ENCODE results near the gene P2RY8.
"Not testable (repeated sequence)": the region's sequence is repeated elsewhere in the genome, so short reads cannot be mapped to it uniquely, and the experiment has no call there.

The P2RY8 gene

DNA sequence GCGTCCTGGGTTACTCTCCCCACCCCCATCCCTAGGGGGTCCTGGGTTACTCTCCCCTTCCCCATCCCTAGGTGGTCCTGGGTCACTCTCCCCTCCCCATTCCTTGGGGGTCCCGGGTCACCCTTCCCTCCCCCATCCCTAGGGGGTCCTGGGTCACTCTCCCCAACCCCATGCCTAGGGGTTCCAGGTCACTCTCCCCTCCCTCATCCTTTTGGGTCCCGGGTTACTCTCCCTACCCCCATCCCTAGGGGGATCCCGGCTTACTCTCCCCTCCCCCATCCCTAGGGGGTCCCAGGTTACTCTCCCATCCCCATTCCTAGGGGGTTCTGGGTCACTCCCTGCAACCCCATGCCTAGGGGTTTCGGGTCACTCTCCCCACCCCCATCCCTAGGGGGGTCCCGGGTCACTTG lies 85.7 kb downstream of the P2RY8 start:
- peak; percentile 8 for DNase-seq (ENCODE audit: low spot score)
- in situ Hi-C loops (cut with MboI; ENCODE audit: low pct_unique_long_range_greater_than_20kb, low sequenced_read_pairs, unreplicated experiment) = no loop called here
- TF ChIP-seq, protein P1, sequence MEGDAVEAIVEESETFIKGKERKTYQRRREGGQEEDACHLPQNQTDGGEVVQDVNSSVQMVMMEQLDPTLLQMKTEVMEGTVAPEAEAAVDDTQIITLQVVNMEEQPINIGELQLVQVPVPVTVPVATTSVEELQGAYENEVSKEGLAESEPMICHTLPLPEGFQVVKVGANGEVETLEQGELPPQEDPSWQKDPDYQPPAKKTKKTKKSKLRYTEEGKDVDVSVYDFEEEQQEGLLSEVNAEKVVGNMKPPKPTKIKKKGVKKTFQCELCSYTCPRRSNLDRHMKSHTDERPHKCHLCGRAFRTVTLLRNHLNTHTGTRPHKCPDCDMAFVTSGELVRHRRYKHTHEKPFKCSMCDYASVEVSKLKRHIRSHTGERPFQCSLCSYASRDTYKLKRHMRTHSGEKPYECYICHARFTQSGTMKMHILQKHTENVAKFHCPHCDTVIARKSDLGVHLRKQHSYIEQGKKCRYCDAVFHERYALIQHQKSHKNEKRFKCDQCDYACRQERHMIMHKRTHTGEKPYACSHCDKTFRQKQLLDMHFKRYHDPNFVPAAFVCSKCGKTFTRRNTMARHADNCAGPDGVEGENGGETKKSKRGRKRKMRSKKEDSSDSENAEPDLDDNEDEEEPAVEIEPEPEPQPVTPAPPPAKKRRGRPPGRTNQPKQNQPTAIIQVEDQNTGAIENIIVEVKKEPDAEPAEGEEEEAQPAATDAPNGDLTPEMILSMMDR (IDR thresholded peaks at IDR 0.05; ENCODE audit: extremely low read depth, insufficient read depth, missing control alignments) = no peak

- in situ Hi-C loops (cut with MboI; ENCODE audit: low pct_unique_long_range_greater_than_20kb, low sequenced_read_pairs, unreplicated experiment) = no loop called here
These were observed 86.4 kb downstream of the P2RY8 start for GRCh38 chrX:1450361-1451161.

GRCh38 chrX:1449823-1450149 lies 87.2 kb downstream of the P2RY8 start:
- TF ChIP-seq, protein P1 (IDR thresholded peaks at IDR 0.05; ENCODE audit: extremely low read depth, insufficient read depth, missing control alignments) = no peak
- DNase-seq (ENCODE audit: low spot score) = peak; percentile 1
- in situ Hi-C loops (cut with MboI; ENCODE audit: low pct_unique_long_range_greater_than_20kb, low sequenced_read_pairs, unreplicated experiment) = no loop called here

More at GRCh38 chrX:1450361-1451161, 86.4 kb downstream of the P2RY8 start:
- DNase-seq (ENCODE audit: low spot score) = peak; percentile 4
- TF ChIP-seq, protein P1 (IDR thresholded peaks at IDR 0.05; ENCODE audit: extremely low read depth, insufficient read depth, missing control alignments) = no peak

GRCh38 chrX:1449036-1449822 lies 87.8 kb downstream of the P2RY8 start:
- peak; percentile 2 for DNase-seq (ENCODE audit: low spot score)
- TF ChIP-seq, protein P1 (IDR thresholded peaks at IDR 0.05; ENCODE audit: extremely low read depth, insufficient read depth, missing control alignments) = no peak
- in situ Hi-C loops (cut with MboI; ENCODE audit: low pct_unique_long_range_greater_than_20kb, low sequenced_read_pairs, unreplicated experiment) = no loop called here

- in situ Hi-C loops (cut with MboI; ENCODE audit: low pct_unique_long_range_greater_than_20kb, low sequenced_read_pairs, unreplicated experiment); DNase-seq (ENCODE audit: low spot score): not testable (repeated sequence)
These were observed 88.4 kb downstream of the P2RY8 start for GRCh38 chrX:1448573-1449001.

- DNase-seq (ENCODE audit: low spot score); in situ Hi-C loops (cut with MboI; ENCODE audit: low pct_unique_long_range_greater_than_20kb, low sequenced_read_pairs, unreplicated experiment): not testable (repeated sequence)
These were observed 88.9 kb downstream of the P2RY8 start for GRCh38 chrX:1447969-1448572.

DNA sequence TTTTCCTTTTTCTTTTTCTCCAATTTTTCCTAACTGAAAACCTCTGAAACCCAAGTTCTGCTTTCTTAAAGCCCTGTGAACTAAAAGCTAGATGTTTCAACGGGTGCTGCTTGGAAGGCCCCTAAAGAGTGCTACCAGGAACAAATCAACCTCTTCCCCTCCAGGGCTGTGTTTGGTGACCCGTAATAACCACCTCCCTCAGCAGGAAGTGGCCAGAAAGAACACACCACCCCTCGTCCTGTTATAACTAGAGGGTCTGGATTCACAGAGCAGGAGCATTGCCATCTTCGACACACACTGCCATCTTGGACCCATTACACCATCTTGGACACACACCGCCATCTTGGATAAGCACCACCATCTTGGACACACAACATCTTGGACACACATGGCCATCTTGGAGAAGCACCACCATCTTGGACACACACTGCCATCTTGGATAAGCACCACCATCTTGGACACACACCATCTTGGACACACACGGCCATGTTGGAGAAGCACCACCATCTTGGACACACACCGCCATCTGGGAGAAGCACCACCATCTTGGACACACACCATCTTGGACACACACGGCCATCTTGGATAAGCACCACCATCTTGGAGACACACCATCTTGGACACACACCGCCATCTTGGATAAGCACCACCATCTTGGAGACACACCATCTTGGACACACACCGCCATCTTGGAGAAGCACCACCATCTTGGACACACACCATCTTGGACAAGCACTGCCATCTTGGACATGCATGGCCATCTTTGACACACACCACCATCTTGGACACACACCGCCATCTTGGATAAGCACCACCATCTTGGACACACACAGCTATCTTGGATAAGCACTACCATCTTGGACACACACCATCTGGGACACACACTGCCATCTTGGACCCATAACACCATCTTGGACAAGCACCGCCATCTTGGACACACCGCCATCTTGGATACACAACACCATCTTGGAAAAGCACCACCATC lies 89.7 kb downstream of the P2RY8 start:
- in situ Hi-C loops (cut with MboI; ENCODE audit: low pct_unique_long_range_greater_than_20kb, low sequenced_read_pairs, unreplicated experiment); DNase-seq (ENCODE audit: low spot score): not testable (repeated sequence)

All from GM13977 (cell line).